ENCODE results near the gene HSD17B12. TPM values are rescaled to one million over a fixed set of nuclear protein-coding genes. Genes with fewer than 3 reads are reported as not detected.
A peak's percentile ranks its signal among the peaks of the same experiment; 100 is the strongest.

The HSD17B12 gene
- total RNA-seq, 1 experiment from 2014 or later, result 71.1 TPM

GRCh38 chr11:43866520-43866919, 186.0 kb downstream of the HSD17B12 start:
- DNase-seq (ENCODE audit: low read depth), result no peak

GRCh38 chr11:43866969-43867368, 186.4 kb downstream of the HSD17B12 start:
- DNase-seq (ENCODE audit: low read depth), result no peak

GRCh38 chr11:43868852-43869567, 188.5 kb downstream of the HSD17B12 start:
- DNase-seq (ENCODE audit: low read depth), result peak; percentile 68

GRCh38 chr11:43871051-43871450, 190.5 kb downstream of the HSD17B12 start:
- no peak for DNase-seq (ENCODE audit: low read depth)

GRCh38 chr11:43872995-43873394, 192.5 kb downstream of the HSD17B12 start:
- DNase-seq (ENCODE audit: low read depth), result peak; percentile 9

GRCh38 chr11:43874078-43874477, 193.5 kb downstream of the HSD17B12 start:
- no peak for DNase-seq (ENCODE audit: low read depth)

- no peak for DNase-seq (ENCODE audit: low read depth)
Observed at GRCh38 chr11:43874738-43875137, 194.2 kb downstream of the HSD17B12 start.

GRCh38 chr11:43879789-43880639, 199.5 kb downstream of the HSD17B12 start:
- DNase-seq (ENCODE audit: low read depth), result no peak

GRCh38 chr11:43880640-43881159, 200.2 kb downstream of the HSD17B12 start, which contains the start of gene ALKBH3:
Gene ALKBH3, plus strand, starts transcription at chr11:43880831. Its CDS starts 1,822 bp downstream, at chr11:43882653.
- DNase-seq (ENCODE audit: low read depth), result peak; percentile 91

GRCh38 chr11:43892851-43893250, 212.3 kb downstream of the HSD17B12 start:
- no peak for DNase-seq (ENCODE audit: low read depth)

GRCh38 chr11:43894546-43894945, 214.0 kb downstream of the HSD17B12 start:
- no peak for DNase-seq (ENCODE audit: low read depth)

GRCh38 chr11:43895601-43896000, 215.1 kb downstream of the HSD17B12 start:
- no peak for DNase-seq (ENCODE audit: low read depth)

- no peak for DNase-seq (ENCODE audit: low read depth)
Observed at GRCh38 chr11:43898574-43898973, 218.0 kb downstream of the HSD17B12 start.

GRCh38 chr11:43899094-43899493, 218.6 kb downstream of the HSD17B12 start:
- no peak for DNase-seq (ENCODE audit: low read depth)

GRCh38 chr11:43901551-43901950, 221.0 kb downstream of the HSD17B12 start:
- DNase-seq (ENCODE audit: low read depth), result no peak

GRCh38 chr11:43903078-43903477, 222.5 kb downstream of the HSD17B12 start:
- DNase-seq (ENCODE audit: low read depth), result no peak

- no peak for DNase-seq (ENCODE audit: low read depth)
Observed at GRCh38 chr11:43903969-43904368, 223.4 kb downstream of the HSD17B12 start.

GRCh38 chr11:43904742-43905535, 224.4 kb downstream of the HSD17B12 start:
- DNase-seq (ENCODE audit: low read depth), result no peak

- DNase-seq (ENCODE audit: low read depth), result no peak
Observed at GRCh38 chr11:43905813-43906241, 225.3 kb downstream of the HSD17B12 start.

Data from Daoy (cell line).